HEK293T (cell line): ENCODE measurements around the gene IGF1R.

Experiments used
- CTCF ChIA-PET: fragments of 350-600 bp; formaldehyde crosslinking; extraction: SDS; loops from one replicate; lab custom pipeline; 2021; ENCODE audit warnings: antibody characterized with exemption, inconsistent platforms; lab: Yijun Ruan, JAX
- POLR2A ChIA-PET: fragments of 350-600 bp; formaldehyde crosslinking; extraction: SDS; loops from one replicate; lab custom pipeline; 2020; ENCODE audit warnings: antibody characterized with exemption, inconsistent platforms; lab: Yijun Ruan, JAX
- DNase-seq: peaks from one replicate; pipeline ENCODE4 v3.0.0; 2012; ENCODE audit warnings: mixed read lengths; ENCODE audit errors: extremely low spot score
- ARNT ChIP-seq: fragments of 450-650 bp; IDR thresholded peaks from 2 replicates; pipeline ENCODE4 v1.6.1; 2017; ENCODE audit warnings: mild to moderate bottlenecking
- BHLHE40 ChIP-seq: fragments of 450-650 bp; IDR thresholded peaks from 2 replicates; pipeline ENCODE4 v1.6.1; 2016; ENCODE audit warnings: mild to moderate bottlenecking, moderate library complexity, borderline replicate concordance
- CTBP1 ChIP-seq: fragments of 450-650 bp; IDR thresholded peaks from 2 replicates; pipeline ENCODE4 v1.6.1; 2016; ENCODE audit warnings: borderline replicate concordance
- ELF4 ChIP-seq: fragments of 450-650 bp; IDR thresholded peaks from 2 replicates; pipeline ENCODE4 v1.6.1; 2017; ENCODE audit warnings: antibody characterized with exemption
- FOXA1 ChIP-seq: fragments of 450-650 bp; IDR thresholded peaks from 2 replicates; pipeline ENCODE4 v1.6.1; 2016; ENCODE audit warnings: mild to moderate bottlenecking
- FOXK2 ChIP-seq: fragments of 450-650 bp; IDR thresholded peaks from 2 replicates; pipeline ENCODE4 v1.6.1; 2016; ENCODE audit warnings: mild to moderate bottlenecking
- FOXM1 ChIP-seq: fragments of 450-650 bp; IDR thresholded peaks from 2 replicates; pipeline ENCODE4 v1.6.1; 2017; ENCODE audit warnings: mild to moderate bottlenecking, borderline replicate concordance
- HDGF ChIP-seq: fragments of 450-650 bp; IDR thresholded peaks from 2 replicates; pipeline ENCODE4 v1.6.1; 2017; ENCODE audit warnings: antibody characterized with exemption, borderline replicate concordance
- L3MBTL2 ChIP-seq: fragments of 450-650 bp; conservative IDR thresholded peaks from 2 replicates; pipeline ENCODE4 v1.6.1; 2016; ENCODE audit warnings: mild to moderate bottlenecking
- LEF1 ChIP-seq: fragments of 450-650 bp; IDR thresholded peaks from 2 replicates; pipeline ENCODE4 v1.6.1; 2017; ENCODE audit warnings: mild to moderate bottlenecking, borderline replicate concordance
- NFRKB ChIP-seq: fragments of 450-650 bp; IDR thresholded peaks from 2 replicates; pipeline ENCODE4 v1.6.1; 2016; ENCODE audit warnings: mild to moderate bottlenecking, moderate library complexity
- PKNOX1 ChIP-seq: fragments of 450-650 bp; IDR thresholded peaks from 2 replicates; pipeline ENCODE4 v1.6.1; 2016
- SP1 ChIP-seq: fragments of 450-650 bp; IDR thresholded peaks from 2 replicates; pipeline ENCODE4 v1.6.1; 2017
- SUZ12 ChIP-seq: fragments of 450-650 bp; IDR thresholded peaks from 2 replicates; pipeline ENCODE4 v1.6.1; 2016; ENCODE audit warnings: mild to moderate bottlenecking
- TARDBP ChIP-seq: fragments of 450-650 bp; IDR thresholded peaks from 2 replicates; pipeline ENCODE4 v1.6.1; 2016
- ZNF384 ChIP-seq: fragments of 450-650 bp; IDR thresholded peaks from 2 replicates; pipeline ENCODE4 v1.6.1; 2016

Gene IGF1R

DNA sequence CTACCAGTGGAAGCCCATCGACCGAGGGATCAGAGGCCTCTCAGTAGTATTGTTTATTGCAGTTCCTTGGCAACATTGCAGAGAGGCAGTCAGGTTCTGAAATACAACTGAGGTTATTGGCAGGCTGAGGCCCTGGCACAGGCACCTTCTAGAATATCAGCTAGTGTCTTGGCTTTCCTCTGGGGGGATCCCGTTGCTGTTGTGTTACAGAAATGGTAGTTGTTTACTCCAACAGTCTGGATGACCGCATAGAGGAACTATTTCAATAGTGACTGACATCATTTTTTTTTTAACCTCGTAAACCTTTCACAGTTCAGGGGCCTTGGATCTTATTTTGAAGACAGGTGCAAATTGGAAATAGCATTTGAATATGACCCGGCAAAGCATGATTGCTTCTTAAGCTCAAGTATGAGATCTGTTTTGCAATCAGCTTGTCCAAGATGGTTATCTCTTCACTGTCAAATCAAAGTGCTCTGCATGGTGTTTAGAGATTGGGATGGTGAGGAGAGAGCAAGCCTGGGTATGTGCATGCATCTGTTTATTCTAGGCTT is 295.3 kb downstream of the IGF1R start:
- no peak for DNase-seq
- TF ChIP-seq NFRKB (no peak), ARNT (no peak), LEF1 (no peak), BHLHE40 (no peak), ZNF384 (no peak), FOXK2 (no peak), L3MBTL2 (no peak), HDGF (no peak), SP1 (no peak)
- ChIA-PET POLR2A (interaction anchor here (0.6 kb wide), 1 partner anchor 10 kb away, joined by 3 read pairs; no protein-coding TSS in a partner anchor), CTCF (no interaction called here)

DNA sequence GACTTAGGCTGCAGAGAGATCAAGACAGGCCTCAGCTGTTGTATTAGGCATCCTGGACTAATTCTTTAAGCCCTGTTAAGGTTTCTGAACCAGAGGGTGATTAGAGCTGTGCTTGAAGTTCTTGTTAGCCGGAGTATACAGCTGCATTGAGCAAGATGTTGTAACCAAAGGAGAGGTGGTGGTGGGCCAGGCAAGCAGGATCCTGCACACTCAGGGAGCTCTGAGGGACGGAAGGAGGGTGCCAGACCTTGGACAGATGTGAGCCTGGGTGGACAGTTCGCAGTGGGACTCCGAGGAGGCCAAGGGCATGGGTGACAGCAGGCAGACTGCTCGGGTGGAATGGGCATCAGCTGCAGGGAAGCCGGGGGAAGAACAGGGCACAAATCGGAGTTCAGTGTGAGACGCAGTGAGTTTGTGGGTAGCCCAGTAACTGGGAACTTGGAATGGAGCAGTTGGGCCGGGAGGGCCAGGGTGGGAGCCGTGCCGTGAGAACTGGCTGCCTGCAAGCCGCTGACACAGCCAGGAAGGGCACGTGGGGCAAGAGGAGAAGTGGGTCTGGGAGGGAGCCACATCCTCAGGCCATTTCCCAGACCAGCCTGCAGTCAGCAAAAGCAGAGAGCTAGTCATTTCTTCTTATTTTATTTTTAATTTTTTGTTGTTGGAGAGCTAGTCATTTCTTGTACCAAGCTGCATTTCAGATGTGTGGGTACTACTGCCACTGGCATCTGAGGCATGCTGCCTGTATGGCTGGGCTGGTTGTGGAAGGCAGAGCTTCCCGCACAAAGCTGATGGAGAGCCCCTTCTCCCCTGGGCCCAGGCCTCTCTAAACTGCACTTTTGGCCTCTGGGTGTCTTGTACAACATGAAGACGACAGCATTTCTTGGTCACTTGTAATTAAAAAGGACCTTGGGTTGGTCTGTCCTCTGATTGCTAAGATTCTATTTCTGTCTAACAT is 298.2 kb downstream of the IGF1R start:
- ChIA-PET POLR2A (no interaction called here), CTCF (interaction anchor here (1.7 kb wide), 1 partner anchor 113 kb away, joined by 6 read pairs; no protein-coding TSS in a partner anchor)
- no peak for DNase-seq
- TF ChIP-seq PKNOX1 (no peak), NFRKB (no peak), ARNT (no peak), L3MBTL2 (no peak), LEF1 (no peak), SP1 (no peak)

DNA sequence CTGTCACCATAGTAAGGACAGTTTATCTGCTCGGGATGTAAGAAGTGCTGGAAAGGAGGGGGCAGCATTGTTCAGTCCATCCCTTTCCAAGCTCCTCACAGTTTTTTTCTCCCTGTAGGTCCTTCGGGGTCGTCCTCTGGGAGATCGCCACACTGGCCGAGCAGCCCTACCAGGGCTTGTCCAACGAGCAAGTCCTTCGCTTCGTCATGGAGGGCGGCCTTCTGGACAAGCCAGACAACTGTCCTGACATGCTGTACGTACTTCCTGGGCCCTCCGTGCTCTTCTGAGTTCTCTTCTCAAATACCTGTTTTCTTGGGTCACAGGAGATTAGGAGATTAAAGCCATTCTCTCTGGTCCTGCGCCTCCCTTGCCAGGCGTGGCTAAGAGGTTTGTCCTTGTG is 300.1 kb downstream of the IGF1R start:
- no peak for TF ChIP-seq PKNOX1
- no peak for TF ChIP-seq NFRKB
- TF ChIP-seq ARNT: no peak
- TF ChIP-seq SUZ12: no peak
- TF ChIP-seq HDGF: no peak
- TF ChIP-seq ELF4: no peak
- no peak for TF ChIP-seq FOXM1
- TF ChIP-seq BHLHE40: no peak
- no peak for TF ChIP-seq FOXK2
- TF ChIP-seq ZNF384: no peak
- no peak for TF ChIP-seq L3MBTL2
- no peak for TF ChIP-seq LEF1
- TF ChIP-seq FOXA1: no peak
- no peak for TF ChIP-seq CTBP1
- TF ChIP-seq TARDBP: no peak
- TF ChIP-seq SP1: no peak
- ChIA-PET CTCF (no interaction called here), POLR2A (no interaction called here)
- no peak for DNase-seq

- no peak for TF ChIP-seq FOXA1
- TF ChIP-seq TARDBP: no peak
- TF ChIP-seq FOXK2: no peak
- ChIA-PET POLR2A (no interaction called here), CTCF (no interaction called here)
- DNase-seq: no peak
Observed at GRCh38 chr15:98948941-98949340, 300.6 kb downstream of the IGF1R start.

- TF ChIP-seq BHLHE40: no peak
- no peak for TF ChIP-seq ZNF384
- no peak for TF ChIP-seq ELF4
- TF ChIP-seq CTBP1: no peak
- TF ChIP-seq SUZ12: no peak
- TF ChIP-seq LEF1: no peak
- TF ChIP-seq HDGF: no peak
- no peak for TF ChIP-seq PKNOX1
- no peak for TF ChIP-seq ARNT
- TF ChIP-seq FOXA1: no peak
- no peak for TF ChIP-seq FOXK2
- ChIA-PET POLR2A (no interaction called here), CTCF (interaction anchor here (0.7 kb wide), 1 partner anchor 253 kb away, joined by 3 read pairs; no protein-coding TSS in a partner anchor)
- no peak for DNase-seq
Observed at GRCh38 chr15:98949624-98950023, 301.3 kb downstream of the IGF1R start.

- ChIA-PET CTCF (no interaction called here), POLR2A (no interaction called here)
- TF ChIP-seq ELF4 (no peak), SP1 (no peak), TARDBP (no peak), ZNF384 (no peak), FOXM1 (no peak), CTBP1 (no peak), ARNT (no peak), PKNOX1 (no peak), FOXK2 (no peak), HDGF (no peak), FOXA1 (no peak), LEF1 (no peak), SUZ12 (no peak), BHLHE40 (no peak)
- DNase-seq: no peak
Observed at GRCh38 chr15:98950248-98950647, 301.9 kb downstream of the IGF1R start.
